Measurements from ENCODE around the gene INS. TPM values are rescaled to one million over a fixed set of nuclear protein-coding genes. Genes with fewer than 3 reads are reported as not detected.

INS gene
- total and polyA plus RNA-seq, 10 of the 15 experiments (the other 5 are each of a cell fraction or from before 2014, with no cell fraction given), result not detected

GRCh38 chr11:2140411-2141400 lies 20.3 kb downstream of the INS start:
- Histone ChIP-seq H3K79me2 (ENCODE audit: control insufficient read depth, insufficient read depth, low read length) (no peaks in the 10 kb centered on the region), H2AFZ (ENCODE audit: control insufficient read depth, low read depth, low read length) (no peak overlapping the region), H3K36me3 (ENCODE audit: control insufficient read depth in 2 of 2, insufficient read depth in 2 of 2, low read length in 1 of 2) (no peaks in the 10 kb centered on the region), H3K4me1 (ENCODE audit: control insufficient read depth, insufficient read depth, low read length) (no peaks in the 10 kb centered on the region), H4K20me1 (ENCODE audit: control insufficient read depth, insufficient read depth) (no peaks in the 10 kb centered on the region), H3K9ac (ENCODE audit: control insufficient read depth, insufficient read depth, low read length) (no peak overlapping the region), H3K9me3 (replicated peaks; ENCODE audit: control insufficient read depth, insufficient read depth, low read length) (no peaks in the 10 kb centered on the region), H3K4me2 (ENCODE audit: control insufficient read depth, insufficient read depth) (no peak overlapping the region), H3K4me3 (no peak overlapping the region), H3K27me3 (replicated peaks in 1 of 2; ENCODE audit: control insufficient read depth in 2 of 2, insufficient read depth in 2 of 2, low read length in 1 of 2) (peaks cover 3 to 8% of the 10 kb centered on the region in 2 experiments; a peak in 3 of 4 replicates), H3K27ac (ENCODE audit: control insufficient read depth, insufficient read depth) (no peak overlapping the region)
- no peak for TF ChIP-seq FOXK2 (IDR thresholded peaks at IDR 0.05)
- no peak for TF ChIP-seq HDAC6 (IDR thresholded peaks at IDR 0.05; ENCODE audit: unreplicated experiment)
- no peak for TF ChIP-seq IRF3 (IDR thresholded peaks at IDR 0.05)
- no peak for TF ChIP-seq POLR2AphosphoS2 (IDR thresholded peaks at IDR 0.05; ENCODE audit: low read depth, low read length)
- ATAC-seq, result no peak
- no peak for DNase-seq (ENCODE audit: low read depth, low spot score)
- no TSS peak for BruUV-seq (replicated peaks)
- ChIA-PET SMC1A (ENCODE audit: uncharacterized antibody, unreplicated experiment) (interaction anchor here (1.3 kb wide), 1 partner anchor 11 kb away, joined by 7 read pairs; no protein-coding TSS in a partner anchor), CTCF (interaction anchor here (3.1 kb wide), 1 partner anchor 11 kb away, joined by 19 read pairs; no protein-coding TSS in a partner anchor), RAD21 (ENCODE audit: unreplicated experiment) (no interaction called here), POLR2A (no interaction called here)
- intact Hi-C loops (cut with micrococcal nuclease; ENCODE audit: unreplicated experiment) (no loop called here), in situ Hi-C loops (cut with MboI) (no loop called here)
- WGBS (ENCODE audit: insufficient coverage, insufficient replicate concordance, low lambda C conversion rate, missing lambda C conversion rate), result 59% methylated on average over 65 of the region's 102 CpGs
- no peak for FAIRE-seq
